T-helper 1 cell treated with Interleukin-12 subunit alpha and Interleukin-12 subunit beta and Interleukin-4 antibody, amounts not matched to agents 30 ng/mL and 1 ng/mL, for 36 hours (primary cell): ENCODE data around the gene EDIL3. TPM values are rescaled to one million over a fixed set of nuclear protein-coding genes. Genes with fewer than 3 reads are reported as not detected.
"Not testable (repeated sequence)": the region's sequence is repeated elsewhere in the genome, so short reads cannot be mapped to it uniquely, and the experiment has no call there.

Experiments
- intact Hi-C: fragments of 100-400 bp; cut with micrococcal nuclease; formaldehyde crosslinking; loops from one replicate; pipeline ENCODE4 v1.15.1; 2024
- total RNA-seq: library from RNA; stranded (reverse); gene quantifications from 2 replicates; pipeline ENCODE4 v1.2.3, GENCODE V29; 2022

Gene EDIL3
- total RNA-seq, 1 donor from 2014 or later = not detected

DNA sequence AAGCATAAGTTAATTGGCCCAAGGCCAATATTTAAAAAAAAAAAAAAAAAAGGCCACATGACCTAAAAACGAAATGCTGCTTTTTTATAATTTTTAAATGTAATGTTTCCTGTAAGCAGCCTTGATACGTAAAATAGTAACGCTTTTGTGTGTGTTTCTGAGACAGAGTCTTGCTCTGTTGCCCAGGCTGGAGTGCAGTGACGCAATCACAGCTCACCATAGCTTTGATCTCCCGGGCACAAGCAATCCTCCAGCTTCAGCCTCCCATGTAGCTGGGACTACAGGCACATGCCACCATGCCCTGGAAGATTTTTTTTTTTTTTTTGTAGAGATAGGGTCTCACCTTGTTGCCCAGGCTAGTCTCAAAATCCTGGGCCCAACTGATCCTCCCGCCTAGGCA lies 179.9 kb downstream of the EDIL3 start:
- intact Hi-C loops = no loop called here

DNA sequence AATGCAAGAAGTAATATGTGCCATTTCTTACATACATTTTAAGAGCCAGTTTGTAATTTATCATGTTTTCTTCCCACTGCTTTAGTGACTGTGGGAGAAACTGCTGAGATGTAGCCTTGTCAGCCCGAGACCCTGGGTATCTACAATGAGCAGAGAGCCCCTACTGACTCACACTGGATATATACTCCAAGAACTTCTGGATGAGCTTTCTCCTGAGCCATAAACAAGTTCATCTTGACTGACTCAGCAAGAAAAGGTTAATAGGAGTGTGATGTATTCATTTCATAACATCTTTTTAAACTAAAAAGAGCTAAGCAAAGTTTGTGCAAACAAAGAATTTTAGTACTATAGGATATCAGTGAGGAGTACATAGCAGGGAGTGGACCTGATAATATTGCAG lies 182.5 kb downstream of the EDIL3 start:
- intact Hi-C loops = no loop called here

DNA sequence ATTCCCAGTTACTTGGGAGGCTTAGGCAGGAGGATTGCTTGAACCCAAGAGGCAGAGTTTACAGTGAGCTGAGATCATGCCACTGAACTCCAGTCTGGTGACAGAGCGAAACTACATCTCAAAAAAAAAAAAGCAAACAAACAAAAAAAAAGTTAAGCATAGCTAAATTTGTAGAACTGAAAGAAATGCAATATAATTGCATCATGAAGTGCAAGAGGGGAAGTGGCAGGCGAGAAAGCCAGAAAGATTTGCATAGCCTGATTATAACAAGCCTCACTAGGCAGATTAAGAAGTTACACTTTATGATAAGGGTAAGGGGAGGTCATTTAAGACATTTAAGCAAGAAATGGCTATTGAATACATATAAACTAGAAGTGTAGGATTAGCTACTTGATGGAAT lies 187.1 kb downstream of the EDIL3 start:
- intact Hi-C loops = no loop called here

DNA sequence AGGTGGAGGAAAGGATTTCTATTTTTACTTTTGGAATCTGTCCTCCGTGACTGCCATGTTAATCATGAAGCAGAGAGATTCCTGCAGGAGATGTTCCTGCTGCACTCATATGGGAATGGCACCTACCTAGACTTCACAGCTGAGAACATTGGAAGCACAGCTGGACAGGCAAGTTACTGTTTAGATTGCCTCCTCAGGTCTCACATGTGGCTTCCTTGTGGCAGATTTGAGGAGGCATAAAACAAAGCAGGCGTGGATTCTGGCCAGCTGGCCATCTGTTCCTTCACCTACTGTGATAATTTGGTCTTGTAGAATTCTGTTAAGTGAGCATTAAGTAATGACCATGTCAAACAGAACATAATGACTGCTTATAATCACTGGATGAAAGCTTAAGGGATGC lies 193.4 kb downstream of the EDIL3 start:
- intact Hi-C loops = no loop called here

DNA sequence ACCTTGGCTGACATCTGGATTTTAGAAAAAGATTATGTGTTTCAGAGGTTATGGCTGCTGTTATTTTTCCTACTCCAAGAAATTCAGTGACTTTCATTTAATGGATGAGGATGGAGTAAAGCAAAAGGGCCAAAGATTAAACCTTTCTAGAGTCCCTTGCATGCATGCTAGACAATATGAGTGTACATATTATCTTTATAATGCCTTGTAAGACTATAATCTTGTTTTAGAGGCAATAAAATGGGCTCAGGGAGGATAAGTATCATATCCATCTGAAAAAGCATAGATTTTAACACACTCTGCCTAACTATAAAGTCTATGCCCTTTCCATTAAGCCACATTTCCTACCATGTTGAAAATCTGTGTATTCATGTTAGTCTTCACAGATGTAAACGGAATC lies 199.8 kb downstream of the EDIL3 start:
- intact Hi-C loops = no loop called here

DNA sequence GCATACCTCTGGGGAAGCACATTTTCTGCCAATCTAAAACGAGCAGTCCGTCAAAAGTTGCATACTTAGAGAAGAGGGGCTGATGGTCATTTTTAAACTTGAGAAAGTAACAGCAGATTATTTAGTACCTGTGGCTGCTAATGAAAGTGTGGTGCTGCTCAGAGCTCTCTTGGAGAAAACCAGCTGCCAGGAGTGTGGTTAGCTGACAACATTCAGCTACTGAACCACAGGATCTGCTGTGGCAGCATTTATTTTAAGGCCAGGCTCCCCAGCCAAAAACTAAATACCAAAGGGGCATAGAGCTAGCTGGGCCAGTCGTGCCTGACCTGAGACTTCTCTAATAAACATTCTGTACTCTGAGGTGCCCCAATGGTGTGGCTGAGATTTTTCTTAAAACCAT lies 203.6 kb downstream of the EDIL3 start:
- intact Hi-C loops = no loop called here

DNA sequence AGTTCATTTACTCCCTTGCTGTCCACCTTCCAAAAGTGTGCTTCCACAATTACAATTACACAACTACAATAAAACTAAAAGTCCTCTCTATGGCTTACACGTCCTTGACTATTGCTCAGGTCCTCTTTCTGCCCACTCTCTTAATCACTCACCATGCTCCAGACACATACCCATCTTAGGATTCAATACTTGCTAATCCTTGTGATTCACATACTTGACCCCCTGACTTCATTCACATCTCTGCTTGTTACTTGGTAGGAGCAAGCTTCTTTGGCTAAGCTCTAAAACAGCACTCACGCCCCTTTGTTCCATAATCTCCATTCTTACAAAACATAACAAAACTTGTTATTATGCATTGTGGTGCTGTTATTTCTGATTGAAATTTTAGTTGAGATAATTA lies 215.8 kb downstream of the EDIL3 start:
- intact Hi-C loops = no loop called here

DNA sequence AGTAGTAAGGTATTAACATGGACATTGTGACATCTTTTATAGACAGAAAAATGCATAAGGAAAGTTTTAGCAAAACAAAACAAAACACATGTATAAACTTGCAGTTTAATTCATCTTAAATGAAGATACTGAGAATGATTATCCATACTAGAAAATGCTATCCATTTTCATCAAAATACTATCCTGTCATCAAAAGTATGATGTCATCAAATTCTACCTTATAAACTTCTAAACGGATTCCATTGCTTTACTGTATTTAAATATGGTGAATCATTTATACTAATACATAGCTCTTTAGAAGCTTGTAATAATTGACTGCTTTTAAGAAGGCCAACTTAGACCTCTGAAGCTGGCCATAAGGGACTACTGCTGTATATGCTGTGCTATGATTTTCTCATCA lies 221.0 kb downstream of the EDIL3 start:
- intact Hi-C loops = no loop called here

DNA sequence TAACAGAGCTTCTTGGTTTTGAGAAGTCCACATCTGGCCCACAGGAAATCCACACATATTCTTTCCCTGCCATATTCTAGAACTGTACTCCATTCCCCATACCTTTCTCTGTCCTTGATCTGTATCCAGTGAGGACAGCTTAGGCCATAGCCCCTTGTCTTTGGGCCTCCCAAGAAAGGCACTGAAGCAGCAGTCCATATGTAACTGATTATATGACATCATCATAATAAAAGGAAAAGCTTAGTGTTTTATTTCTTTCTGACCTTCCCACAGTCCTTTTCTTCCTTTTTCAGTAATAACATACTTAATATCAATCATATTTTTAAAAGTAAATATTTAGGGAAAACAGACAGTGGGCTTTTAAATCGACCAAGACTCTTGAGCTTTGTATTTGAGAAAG lies 222.0 kb downstream of the EDIL3 start:
- intact Hi-C loops = no loop called here

DNA sequence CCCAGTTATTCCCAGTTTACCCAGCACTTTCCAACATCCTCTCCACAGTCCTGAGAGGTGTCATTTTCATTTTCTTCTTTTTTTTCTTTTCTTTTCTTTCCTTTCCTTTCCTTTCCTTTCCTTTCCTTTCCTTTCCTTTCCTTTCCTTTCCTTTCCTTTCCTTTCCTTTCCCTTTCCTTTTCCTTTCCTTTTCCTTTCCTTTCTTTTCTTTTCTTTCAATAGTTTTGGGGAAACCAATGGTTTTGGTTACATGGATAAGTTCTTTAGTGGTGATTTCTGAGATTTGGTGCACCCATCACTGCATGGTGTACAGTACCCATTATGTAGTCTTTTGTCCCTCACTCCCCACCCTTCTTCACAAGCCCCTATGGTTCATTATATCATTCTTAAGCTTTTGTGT lies 224.0 kb downstream of the EDIL3 start:
- intact Hi-C loops = not testable (repeated sequence)

DNA sequence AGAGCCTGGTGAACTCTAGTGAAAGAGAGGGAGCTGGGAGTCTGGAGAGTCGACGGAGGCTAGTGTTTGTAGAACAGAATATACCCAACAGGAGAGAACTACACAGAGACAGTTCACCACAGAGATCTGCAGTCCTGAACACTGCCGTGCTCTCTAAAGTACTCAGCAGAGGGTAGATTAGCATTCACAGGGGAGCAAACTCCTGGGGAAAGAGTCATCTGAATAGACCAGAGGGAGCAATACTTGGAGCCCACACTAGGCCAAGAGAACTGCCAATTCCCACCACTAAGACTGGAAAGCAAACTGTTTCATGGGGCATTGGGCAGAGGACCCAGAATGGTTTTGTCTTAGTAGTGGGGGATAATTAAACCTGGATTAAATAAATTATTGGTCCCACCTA lies 235.6 kb downstream of the EDIL3 start:
- intact Hi-C loops = no loop called here

DNA sequence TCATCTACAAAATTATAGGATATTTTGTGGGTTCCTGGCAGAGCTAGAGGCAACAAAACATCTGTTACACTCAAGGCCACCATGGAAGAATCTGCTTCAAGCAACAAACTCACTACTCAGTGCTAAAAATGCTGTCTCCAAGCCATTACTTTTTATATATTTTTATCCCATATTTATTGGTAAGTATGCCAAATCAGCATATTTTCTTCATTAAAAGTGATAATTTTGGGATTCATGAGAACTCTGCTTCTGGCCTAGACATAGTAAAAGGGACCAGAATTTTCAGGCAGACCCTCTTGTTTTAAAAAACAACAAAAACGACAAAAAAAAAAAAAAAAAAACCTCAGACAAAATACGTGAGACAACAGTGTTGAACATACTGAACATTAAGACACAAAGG lies 236.0 kb downstream of the EDIL3 start:
- intact Hi-C loops = no loop called here

DNA sequence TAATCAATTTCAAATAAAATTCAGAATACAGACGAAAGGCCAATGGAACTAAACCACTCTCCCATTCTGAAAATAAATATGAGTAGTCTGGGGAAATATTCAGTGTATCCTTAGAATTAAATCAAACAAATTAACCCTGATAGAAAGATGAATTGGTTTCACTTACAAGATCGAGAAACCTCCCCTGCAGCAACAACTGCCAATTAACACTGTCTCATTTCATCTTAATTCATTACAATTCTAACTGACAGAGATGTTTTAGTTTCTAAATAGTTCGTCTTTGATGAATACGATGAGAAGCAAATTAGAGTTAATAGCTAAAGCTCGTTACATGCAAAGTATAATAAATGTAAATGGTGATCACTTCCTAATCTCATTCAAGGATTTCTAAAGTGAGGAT lies 247.1 kb downstream of the EDIL3 start:
- intact Hi-C loops = no loop called here

DNA sequence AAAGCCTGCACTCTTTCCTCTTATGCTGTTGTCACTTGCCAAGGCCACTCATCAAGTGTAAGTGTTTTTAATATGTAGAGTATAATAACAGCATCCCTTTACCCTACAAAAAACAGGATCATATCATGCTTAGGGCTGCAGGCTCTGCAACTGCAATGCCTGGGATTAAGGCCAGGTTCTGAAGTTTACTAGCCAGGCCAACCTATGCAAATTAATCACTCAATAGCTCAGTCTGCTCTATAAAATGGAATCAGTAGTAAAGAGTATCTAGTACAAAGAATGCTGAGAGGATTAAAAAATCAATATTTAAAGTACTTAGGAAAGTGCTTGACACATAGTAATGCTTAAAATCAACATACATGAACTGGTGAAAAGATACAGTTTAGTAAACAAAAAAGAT lies 253.3 kb downstream of the EDIL3 start:
- intact Hi-C loops = no loop called here

DNA sequence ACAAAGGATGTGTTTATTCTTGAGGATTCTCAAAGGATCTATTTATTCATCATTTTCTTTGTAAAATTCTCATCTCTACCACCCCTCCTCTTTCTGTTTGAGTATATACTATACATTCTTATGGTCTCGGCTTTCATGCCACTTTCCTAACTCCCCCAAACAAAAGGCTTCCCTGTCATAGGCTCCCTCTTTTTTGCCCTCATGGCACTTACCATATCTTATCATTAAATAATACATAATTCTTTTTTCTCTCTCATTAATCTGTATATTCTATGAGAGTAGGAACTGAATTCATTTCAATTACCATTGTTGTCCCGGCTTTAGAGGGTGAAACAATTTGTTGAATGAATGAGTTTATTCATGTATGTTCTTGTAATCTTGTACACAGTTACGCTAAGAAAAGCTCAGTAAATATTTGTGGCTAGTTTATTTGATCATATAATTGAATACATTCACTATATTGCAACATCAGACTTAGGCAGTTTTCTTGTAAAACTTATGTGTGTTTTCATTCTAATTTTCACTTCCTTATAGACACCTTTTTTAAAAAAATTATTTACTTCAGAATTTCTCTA lies 254.6 kb downstream of the EDIL3 start:
- intact Hi-C loops = no loop called here

DNA sequence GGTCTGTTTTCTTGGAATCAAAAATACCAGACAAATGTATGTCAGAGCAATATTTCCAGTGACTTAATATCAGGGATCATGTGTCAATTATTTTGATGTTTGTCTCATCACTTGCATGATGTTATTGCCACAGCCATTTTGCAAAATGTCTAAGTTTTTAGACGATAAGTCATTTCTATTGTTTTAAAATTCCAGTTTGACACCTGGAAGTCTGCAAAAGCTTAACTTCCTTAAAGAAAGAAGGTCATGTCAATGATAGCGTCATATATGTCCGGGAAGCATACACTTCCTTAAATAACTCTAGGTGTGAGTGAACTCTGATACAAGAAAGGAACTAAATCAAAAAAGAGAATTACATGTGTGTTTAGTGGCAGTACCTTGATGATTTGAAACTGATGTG lies 259.5 kb downstream of the EDIL3 start:
- intact Hi-C loops = no loop called here

DNA sequence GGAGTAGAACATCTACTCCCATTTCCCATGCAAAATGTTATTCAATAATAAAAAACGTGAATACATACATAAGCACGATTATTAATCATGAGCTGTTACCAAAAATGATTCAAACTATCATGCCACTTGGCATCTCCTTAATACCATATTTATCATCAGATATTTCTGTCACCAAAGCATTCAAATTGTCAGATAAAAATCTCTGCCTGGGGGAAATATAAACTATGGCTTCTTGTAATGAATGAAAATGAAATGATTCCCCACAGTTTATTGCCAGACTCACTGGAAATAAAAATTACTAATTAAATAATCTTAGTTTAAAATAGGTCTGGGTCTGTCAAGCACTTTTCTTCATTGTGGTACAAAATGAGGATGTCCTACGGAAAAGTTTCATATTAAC lies 265.4 kb downstream of the EDIL3 start:
- intact Hi-C loops = no loop called here

DNA sequence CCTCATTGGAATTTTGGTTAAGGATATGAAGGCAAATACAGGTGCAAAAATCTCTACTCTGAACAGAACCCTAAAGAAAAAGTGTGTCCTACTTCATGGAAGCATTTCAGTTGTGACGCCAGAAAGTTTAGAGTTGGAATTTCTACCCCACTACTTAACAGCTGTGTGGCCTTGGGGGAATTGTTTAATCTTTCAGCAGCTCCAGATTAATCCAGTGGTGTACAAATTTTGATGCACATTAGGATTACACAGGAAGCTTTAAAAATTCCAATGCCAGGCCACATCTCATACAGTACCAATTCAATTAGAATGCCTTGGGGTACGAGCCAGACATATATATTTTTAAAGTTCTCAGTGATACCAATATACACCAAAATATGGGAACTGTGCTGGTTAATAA lies 266.1 kb downstream of the EDIL3 start:
- intact Hi-C loops = no loop called here

DNA sequence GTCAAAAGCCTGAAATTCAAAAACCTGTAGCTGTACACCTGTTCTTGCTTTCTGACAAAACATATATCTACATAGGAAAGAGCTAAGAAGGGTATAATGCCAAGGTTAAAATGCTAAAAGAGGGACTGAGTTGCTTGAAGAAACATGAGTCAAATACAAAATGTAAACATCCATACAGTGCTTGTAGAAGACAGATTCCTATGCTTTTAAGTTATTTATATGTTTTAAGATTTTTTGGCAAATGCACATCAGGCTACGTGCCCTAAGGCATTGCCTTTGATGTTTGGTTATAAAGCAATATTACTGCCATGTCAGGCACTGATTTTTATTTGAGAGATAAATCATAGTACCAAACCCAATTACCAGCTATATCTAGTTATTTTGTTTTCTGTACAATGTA lies 269.0 kb downstream of the EDIL3 start:
- intact Hi-C loops = no loop called here

DNA sequence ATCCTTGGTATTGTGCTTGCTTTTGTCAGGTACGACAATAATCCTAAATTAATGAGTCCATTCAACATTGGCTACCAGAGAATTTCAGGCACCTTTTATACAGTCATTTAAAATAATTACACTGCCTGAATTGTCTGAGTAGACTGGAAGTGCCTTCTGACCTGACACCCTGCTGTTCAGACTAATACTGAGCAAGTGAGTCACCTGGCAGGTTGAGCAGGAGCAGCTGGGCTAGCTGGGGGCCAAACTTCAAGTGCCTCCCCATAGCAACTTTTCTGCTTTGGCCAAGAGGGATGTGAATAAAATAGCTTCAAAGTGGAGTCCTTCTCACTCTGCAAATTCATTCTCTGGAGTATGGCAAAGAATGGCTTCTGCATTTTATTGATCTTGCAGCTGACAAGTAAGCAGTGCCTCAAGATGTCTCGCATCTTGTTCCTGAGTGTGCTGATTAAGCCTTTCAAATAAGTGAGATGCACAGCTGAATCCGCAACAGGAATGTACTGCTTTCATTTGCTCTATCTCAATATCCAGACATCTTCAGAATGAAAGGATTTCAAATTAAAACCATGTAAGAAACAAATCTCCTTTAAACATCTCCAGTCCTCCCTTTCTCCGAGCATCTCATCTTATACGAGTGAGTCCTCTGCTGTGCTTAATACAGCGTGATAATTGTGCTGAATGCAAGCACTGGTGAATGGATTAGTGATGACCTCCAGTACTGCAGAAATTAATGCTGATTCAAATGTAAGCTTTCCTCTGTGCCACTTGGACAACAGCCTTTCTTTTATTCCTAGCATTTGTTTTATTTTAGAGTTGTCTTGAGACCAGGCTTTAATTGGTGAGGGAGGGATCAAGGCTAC lies 271.2 kb downstream of the EDIL3 start:
- intact Hi-C loops = no loop called here

DNA sequence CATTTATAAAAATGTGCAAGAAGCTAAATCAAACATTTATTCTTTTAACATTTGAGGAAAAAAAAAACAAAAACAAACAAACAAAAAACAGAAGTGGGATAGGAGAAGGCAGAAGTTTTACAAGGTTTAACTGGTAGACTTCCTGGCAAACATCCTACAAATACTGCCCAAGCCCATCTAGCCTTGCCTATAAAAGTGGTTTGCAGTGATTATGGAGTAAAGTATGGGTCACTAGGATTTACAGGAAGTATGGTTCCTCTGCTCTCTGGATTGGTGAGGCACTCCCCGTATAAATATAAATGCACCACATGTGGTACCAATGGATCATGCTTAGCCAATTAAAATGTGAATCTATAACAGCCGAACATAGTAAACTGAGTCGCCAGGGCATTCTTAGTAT lies 291.9 kb downstream of the EDIL3 start:
- intact Hi-C loops = no loop called here

DNA sequence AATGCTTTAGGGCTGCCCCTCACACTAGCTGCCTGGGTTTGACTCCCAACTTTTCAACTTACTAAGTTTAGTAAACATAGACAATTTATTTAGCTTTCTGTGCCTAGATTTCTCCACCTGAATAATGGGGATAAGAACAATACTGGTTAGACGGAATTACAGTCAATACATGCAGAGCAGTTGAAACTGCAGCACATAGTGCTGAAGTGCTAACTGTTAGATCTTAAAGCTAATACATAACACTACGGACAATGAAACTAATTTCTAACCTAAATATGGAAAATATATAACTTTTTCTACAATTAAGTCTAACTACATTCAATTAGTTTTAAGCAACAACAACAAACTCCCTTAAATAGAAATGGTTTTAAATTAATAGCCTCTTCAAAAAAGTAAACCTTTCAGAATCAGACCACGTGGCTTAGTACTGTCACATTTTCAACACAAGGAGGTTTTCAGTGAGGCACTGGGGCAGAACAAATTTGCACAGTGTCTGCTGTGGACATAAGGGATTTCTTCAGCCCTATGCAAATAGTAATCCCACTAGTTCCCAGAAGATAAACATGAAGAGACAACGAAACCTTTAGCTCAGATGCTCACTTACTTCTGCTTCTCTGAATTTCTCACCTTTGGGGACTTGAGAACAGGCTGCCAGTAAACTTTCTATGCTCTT lies 293.4 kb downstream of the EDIL3 start:
- intact Hi-C loops = no loop called here

DNA sequence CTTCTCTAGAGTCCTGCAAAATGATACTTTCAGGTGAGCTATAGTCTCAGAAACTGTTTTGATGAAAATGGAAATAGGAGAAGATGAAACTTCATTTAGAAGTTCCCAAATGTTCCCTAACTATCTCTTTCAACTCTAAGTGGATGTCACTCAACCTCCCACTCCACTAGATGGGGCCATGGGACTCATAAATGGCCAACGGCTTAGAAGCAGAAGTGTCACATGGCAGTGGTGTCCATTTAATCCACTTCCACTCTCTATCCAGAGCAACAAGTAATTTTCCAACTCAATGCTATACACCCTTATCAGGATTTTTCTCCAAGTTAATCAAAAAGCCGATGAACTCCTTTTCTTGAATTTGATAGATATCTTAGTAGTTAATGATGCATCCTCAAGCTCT lies 295.7 kb downstream of the EDIL3 start:
- intact Hi-C loops = no loop called here
